Stomach smooth muscle (tissue), 2 donors: ENCODE data around the gene PRDX5.

Experiments
- H3K27ac ChIP-seq: one replicate; pipeline ENCODE4 v1.7.0; 2013; ENCODE audit warnings: mild to moderate bottlenecking, low read length, inconsistent platforms
- H3K27me3 ChIP-seq, 2 donors: one replicate each; pipeline ENCODE4 v1.7.0; 2013; ENCODE audit warnings: low read length in 2 of 2; ENCODE audit not compliant: insufficient read depth in 2 of 2, control insufficient read depth in 1 of 2
- H3K36me3 ChIP-seq, 2 donors: one replicate each; pipeline ENCODE4 v1.7.0; 2013; ENCODE audit warnings: low read length in 2 of 2; ENCODE audit not compliant: control insufficient read depth in 2 of 2, insufficient read depth in 2 of 2
- H3K4me1 ChIP-seq: one replicate; pipeline ENCODE4 v1.7.0; 2013; ENCODE audit warnings: low read length; ENCODE audit not compliant: control insufficient read depth, insufficient read depth
- H3K4me3 ChIP-seq, 2 donors: one replicate each; pipeline ENCODE4 v1.7.0; 2013; ENCODE audit warnings: low read length in 2 of 2
- H3K9ac ChIP-seq, 2 donors: one replicate each; pipeline ENCODE4 v1.7.0; 2013; ENCODE audit warnings: low read length in 2 of 2, mild to moderate bottlenecking in 1 of 2
- H3K9me3 ChIP-seq, 2 donors: one replicate each; pipeline ENCODE4 v1.7.0; 2013; ENCODE audit warnings: low read length in 2 of 2; ENCODE audit not compliant: control insufficient read depth in 2 of 2
- donor health status: healthy.
- donor health status: Pancreatic carcinoma.

Gene PRDX5

GRCh38 chr11:64361659-64362058 is 43.7 kb downstream of the PRDX5 start:
- H3K9ac ChIP-seq, result no peak overlapping the region
- H3K4me3 ChIP-seq, result no peak overlapping the region
- no peaks in the 10 kb centered on the region for H3K9me3 ChIP-seq
- H3K36me3 ChIP-seq, result peaks cover 27 to 31% of the 10 kb centered on the region in 2 donors
- H3K27ac ChIP-seq, result no peak overlapping the region
- peaks cover 21% of the 10 kb centered on the region for H3K4me1 ChIP-seq
- no peaks in the 10 kb centered on the region for H3K27me3 ChIP-seq

DNA sequence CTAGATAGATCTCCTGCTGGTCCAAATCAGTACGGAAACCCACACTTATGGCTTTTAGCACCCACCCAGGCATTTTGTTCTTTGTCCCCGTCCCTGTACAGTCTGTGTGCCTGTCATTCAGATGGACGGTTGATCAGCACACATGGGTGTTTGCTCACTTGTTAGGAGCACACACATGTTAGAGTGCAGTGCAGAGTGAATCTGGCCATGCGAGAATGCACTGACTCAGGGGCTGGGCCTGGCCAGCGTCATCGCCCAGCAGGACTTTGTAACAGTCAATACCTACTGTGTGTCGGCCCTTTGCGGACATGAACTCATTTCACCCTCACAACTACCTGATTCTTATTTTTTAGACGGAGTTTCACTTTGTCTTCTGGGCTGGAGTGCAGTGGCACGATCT is 44.4 kb downstream of the PRDX5 start:
- Histone ChIP-seq H3K27me3 (no peaks in the 10 kb centered on the region), H3K36me3 (peaks cover 28 to 31% of the 10 kb centered on the region in 2 donors), H3K9me3 (no peaks in the 10 kb centered on the region), H3K9ac (no peak overlapping the region), H3K4me3 (no peak overlapping the region), H3K27ac (no peak overlapping the region), H3K4me1 (peaks cover 21% of the 10 kb centered on the region)

GRCh38 chr11:64364435-64364834 is 46.5 kb downstream of the PRDX5 start:
- Histone ChIP-seq H3K4me3 (no peak overlapping the region), H3K9ac (no peak overlapping the region), H3K27me3 (no peaks in the 10 kb centered on the region), H3K9me3 (no peaks in the 10 kb centered on the region), H3K27ac (no peak overlapping the region), H3K36me3 (peaks cover 33 to 38% of the 10 kb centered on the region in 2 donors), H3K4me1 (peaks cover 6% of the 10 kb centered on the region)

- H3K27ac ChIP-seq, result no peak overlapping the region
- H3K4me3 ChIP-seq, result no peak overlapping the region
- peaks cover 2% of the 10 kb centered on the region for H3K4me1 ChIP-seq
- H3K9me3 ChIP-seq, result no peaks in the 10 kb centered on the region
- no peak overlapping the region for H3K9ac ChIP-seq
- H3K36me3 ChIP-seq, result peaks cover 33 to 41% of the 10 kb centered on the region in 2 donors
- no peaks in the 10 kb centered on the region for H3K27me3 ChIP-seq
Measured at GRCh38 chr11:64364911-64365310, 47.0 kb downstream of the PRDX5 start.

- Histone ChIP-seq H3K27ac (no peak overlapping the region), H3K9ac (no peak overlapping the region), H3K9me3 (no peaks in the 10 kb centered on the region), H3K36me3 (peaks cover 33 to 42% of the 10 kb centered on the region in 2 donors), H3K4me1 (no peaks in the 10 kb centered on the region), H3K4me3 (no peak overlapping the region), H3K27me3 (no peaks in the 10 kb centered on the region)
Measured at GRCh38 chr11:64366751-64367150, 48.8 kb downstream of the PRDX5 start.

DNA sequence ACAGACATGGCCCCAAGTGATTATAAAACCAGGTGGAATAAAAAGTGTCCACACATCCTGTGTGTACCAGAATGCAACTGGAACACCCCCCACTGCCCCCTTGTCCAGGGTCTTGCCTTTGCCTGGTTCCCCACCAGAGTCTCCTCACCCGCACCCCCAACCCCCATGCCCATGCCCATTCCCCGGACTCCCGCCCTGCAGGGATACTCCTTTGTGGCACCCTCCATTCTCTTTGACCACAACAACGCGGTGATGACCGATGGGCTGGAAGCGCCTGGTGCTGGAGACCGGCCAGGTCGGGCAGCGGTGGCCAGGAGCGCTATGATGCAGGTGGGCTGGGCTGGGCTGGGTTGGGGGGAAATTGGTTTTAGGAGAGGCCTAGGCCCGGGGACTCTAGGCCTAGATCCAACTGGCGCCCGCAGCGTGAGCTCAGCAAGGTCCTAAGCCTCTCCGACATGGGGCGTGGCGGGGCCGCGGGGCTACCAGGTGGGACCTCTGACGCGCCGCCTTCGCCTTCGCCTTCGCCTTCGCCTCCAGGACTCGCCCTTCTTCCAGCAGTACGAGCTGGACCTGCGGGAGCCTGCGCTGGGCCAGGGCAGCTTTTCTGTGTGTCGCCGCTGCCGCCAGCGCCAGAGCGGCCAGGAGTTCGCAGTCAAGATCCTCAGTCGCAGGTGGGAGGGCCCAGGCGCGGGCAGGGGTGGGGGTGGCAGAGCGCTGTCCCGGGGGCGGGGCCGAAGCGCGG is 50.2 kb downstream of the PRDX5 start:
- Histone ChIP-seq H3K27me3 (no peaks in the 10 kb centered on the region), H3K4me3 (no peak overlapping the region), H3K4me1 (peaks cover 3% of the 10 kb centered on the region), H3K9me3 (no peaks in the 10 kb centered on the region), H3K9ac (no peak overlapping the region), H3K36me3 (peaks cover 22 to 30% of the 10 kb centered on the region in 2 donors), H3K27ac (no peak overlapping the region)

DNA sequence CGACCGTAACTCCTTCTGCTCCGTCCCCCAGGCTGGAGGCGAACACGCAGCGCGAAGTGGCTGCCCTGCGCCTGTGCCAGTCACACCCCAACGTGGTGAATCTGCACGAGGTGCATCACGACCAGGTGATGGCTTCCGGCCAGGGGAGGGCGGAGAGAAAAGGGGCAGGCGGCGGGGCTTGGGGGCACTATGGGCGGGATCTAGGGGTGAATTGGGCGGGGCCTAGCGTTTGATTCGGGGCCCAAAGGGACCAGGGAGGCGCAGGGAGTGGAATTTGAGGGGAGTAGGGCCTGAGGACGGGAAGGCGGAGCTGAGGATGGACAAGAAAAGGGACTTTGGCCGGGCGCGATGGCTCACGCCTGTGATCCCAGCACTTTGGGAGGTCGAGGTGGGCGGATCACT is 50.8 kb downstream of the PRDX5 start:
- Histone ChIP-seq H3K27me3 (no peaks in the 10 kb centered on the region), H3K4me1 (peaks cover 3% of the 10 kb centered on the region), H3K36me3 (peaks cover 17 to 25% of the 10 kb centered on the region in 2 donors), H3K9ac (no peak overlapping the region), H3K27ac (no peak overlapping the region), H3K9me3 (no peaks in the 10 kb centered on the region), H3K4me3 (no peak overlapping the region)

DNA sequence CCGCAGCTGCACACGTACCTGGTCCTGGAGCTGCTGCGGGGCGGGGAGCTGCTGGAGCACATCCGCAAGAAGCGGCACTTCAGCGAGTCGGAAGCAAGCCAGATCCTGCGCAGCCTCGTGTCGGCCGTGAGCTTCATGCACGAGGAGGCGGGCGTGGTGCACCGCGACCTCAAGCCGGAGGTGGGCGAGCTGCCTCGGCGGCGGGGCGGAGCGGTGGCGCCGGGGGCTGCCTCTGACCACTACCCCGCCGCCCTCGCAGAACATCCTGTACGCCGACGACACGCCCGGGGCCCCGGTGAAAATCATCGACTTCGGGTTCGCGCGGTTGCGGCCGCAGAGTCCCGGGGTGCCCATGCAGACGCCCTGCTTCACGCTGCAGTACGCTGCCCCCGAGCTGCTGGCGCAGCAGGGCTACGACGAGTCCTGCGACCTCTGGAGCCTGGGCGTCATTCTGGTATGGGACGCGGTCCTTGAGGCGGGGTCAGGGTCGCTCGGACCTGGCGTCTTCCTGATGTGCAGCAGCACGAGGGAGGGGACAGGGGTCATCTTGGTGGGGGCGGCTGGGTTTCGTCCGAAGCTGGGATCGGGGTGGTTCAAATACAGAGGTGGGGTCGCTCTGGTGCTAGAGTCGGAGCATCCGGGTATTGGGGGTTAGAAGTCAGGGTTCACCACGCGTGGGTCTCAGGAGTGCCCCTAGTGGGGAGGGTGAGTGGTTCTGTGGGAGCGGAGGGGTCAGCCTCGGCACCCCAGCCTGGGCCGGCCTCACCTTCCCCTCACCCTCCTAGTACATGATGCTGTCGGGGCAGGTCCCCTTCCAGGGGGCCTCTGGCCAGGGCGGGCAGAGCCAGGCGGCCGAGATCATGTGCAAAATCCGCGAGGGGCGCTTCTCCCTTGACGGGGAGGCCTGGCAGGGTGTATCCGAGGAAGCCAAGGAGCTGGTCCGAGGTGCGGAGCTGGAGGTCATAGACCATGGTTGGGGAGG is 51.8 kb downstream of the PRDX5 start:
- H3K9ac ChIP-seq, result no peak overlapping the region
- peaks cover 13 to 18% of the 10 kb centered on the region in 2 donors for H3K36me3 ChIP-seq
- no peaks in the 10 kb centered on the region for H3K27me3 ChIP-seq
- H3K27ac ChIP-seq, result no peak overlapping the region
- no peak overlapping the region for H3K4me3 ChIP-seq
- H3K4me1 ChIP-seq, result peaks cover 3% of the 10 kb centered on the region
- no peaks in the 10 kb centered on the region for H3K9me3 ChIP-seq

GRCh38 chr11:64371201-64371600 is 53.3 kb downstream of the PRDX5 start:
- H3K4me1 ChIP-seq, result peaks cover 3% of the 10 kb centered on the region
- peaks cover 10 to 15% of the 10 kb centered on the region in 2 donors for H3K36me3 ChIP-seq
- no peak overlapping the region for H3K27ac ChIP-seq
- H3K4me3 ChIP-seq, result no peak overlapping the region
- no peak overlapping the region for H3K9ac ChIP-seq
- no peaks in the 10 kb centered on the region for H3K27me3 ChIP-seq
- H3K9me3 ChIP-seq, result no peaks in the 10 kb centered on the region
